GM10847 (cell line): ENCODE measurements around the gene KRT36.

Source experiments
- POLR2A ChIP-seq: IDR thresholded peaks from 2 replicates; pipeline ENCODE4 v1.6.1; 2011; ENCODE audit not compliant: insufficient read length; ENCODE audit errors: extremely low read depth

KRT36 gene

DNA sequence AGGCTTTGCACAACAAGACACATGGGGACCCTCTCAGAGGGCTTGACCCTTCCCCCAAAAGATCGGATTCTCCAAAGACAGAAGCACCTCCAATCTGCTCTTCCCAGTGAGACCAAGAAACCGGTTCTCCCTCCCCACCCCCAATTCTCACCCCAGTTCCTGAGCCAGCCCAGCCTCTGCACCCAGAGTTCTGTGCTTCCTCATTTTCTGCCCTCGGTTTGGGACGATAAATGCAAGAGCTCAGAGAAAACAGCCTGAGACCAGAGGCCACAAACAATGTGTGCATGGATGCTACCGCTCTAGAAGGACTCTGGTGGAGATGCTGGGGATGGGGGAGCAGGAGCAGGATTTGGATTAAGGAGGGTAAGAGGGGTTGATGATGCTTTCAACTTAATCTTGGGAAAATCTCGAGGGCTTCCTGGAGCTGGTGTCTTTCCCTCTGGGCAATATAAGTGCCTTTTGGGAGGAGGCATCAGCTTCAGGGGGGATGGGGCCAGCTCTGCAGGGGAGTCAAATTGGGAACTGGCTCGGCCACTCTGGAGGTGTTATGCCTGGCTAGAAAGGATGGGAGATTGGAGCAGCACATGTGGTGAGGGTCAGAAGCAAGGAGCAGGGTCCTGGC lies 22.9 kb upstream of the KRT36 start:
- TF ChIP-seq POLR2A: no peak

DNA sequence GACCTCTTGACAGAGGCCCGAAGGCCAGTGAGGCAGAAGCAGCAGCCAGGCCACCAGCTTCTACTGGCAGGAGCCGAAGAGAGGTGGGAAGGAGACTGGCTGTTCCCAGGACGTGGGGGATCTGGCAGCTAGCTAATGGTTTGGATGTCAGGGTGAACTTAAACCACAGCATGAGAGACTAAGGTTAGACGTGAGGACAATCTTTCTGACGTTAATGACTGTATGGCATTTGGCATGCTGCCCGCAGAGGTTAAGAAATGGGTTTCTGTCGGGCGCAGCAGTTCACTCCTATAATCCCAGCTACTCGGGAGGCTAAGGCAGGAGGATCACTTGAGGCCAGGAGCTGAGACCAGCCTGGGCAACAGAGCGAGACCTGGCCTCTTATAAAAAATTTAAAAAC lies 22.0 kb upstream of the KRT36 start:
- no peak for TF ChIP-seq POLR2A

DNA sequence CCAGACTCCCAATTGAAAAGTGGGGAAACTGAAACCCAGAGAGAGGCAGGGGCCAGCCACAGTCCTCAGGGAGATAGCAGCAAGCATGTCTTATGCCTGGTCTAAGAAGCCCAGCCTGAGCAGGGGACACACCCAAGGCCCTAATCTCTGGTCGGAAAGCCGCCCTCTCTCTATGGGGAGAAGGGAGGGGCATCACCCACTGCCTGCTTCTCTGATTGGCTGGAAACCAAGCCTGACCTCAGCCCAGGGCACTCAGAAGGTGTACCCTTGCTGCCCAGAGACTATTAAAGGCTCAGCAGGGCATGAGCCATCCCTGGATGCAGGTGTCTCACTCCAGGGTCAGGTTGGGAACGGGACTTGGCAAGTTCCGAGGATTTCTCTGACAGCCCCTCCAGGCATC lies 21.4 kb upstream of the KRT36 start:
- no peak for TF ChIP-seq POLR2A

DNA sequence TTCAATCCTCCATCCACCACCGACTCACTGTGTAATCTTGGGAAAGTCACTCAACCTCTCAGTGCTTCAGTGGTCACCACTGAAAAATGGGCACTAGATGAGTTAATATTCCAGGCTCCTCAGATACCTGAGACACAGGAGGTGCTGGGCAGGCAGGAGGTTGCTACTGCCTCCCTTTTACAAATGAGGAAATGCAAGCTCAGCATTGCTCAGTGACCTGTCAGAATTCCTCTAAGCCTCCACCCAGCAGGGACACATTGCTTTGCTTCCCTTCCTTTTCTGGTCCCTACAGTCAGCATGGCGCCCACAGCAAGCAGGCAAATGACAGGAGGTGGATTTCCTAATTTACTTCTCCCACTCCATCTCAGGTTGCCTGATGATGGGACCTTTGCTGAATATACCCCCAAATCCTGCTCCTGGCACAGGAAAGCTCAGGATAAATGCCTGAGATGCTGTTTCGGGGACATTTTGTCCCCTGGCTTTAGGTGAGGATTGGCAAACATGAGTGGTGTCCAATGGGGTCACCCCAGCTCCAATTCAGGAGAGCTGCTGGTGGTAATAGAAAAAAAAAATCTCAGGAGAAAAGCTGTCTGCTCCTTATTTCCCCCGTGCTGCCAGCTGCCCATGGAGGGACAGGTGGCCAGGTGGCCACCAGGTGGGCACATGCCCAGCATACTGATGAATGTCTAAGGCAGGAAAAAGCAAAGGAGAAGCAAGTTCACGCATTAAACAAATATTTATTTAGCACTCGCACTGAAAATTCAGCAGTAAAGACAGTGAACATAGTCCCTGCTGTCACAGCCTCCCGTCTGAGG lies 20.7 kb upstream of the KRT36 start:
- TF ChIP-seq POLR2A: no peak

DNA sequence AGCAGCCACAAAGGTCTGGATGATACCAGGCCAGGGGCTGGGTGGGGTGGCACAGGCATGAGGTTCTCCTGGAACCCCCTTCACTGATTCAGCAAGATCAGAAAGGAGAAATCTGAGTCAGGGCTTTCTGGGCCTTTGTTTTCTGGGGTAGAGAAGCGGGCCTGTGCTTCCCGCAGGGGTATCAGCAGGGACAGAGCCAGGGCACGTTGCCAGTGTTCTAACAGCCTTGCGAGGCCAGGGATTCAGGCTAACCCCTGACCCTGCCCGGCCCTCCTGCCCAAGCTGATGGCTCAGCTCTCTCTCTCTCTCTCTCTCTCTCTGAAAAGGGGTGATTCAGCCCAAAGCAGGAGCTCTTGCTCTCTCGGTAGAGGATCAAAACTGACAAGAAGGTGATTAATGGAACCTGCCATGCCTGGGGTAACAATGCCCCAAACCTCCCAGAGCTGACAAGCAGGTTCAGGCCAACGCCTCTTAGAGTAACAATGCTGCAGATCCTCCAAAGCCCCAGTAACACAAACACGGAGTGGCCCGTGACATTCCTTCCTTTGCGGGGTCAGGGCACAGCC lies 17.7 kb upstream of the KRT36 start:
- TF ChIP-seq POLR2A: no peak

DNA sequence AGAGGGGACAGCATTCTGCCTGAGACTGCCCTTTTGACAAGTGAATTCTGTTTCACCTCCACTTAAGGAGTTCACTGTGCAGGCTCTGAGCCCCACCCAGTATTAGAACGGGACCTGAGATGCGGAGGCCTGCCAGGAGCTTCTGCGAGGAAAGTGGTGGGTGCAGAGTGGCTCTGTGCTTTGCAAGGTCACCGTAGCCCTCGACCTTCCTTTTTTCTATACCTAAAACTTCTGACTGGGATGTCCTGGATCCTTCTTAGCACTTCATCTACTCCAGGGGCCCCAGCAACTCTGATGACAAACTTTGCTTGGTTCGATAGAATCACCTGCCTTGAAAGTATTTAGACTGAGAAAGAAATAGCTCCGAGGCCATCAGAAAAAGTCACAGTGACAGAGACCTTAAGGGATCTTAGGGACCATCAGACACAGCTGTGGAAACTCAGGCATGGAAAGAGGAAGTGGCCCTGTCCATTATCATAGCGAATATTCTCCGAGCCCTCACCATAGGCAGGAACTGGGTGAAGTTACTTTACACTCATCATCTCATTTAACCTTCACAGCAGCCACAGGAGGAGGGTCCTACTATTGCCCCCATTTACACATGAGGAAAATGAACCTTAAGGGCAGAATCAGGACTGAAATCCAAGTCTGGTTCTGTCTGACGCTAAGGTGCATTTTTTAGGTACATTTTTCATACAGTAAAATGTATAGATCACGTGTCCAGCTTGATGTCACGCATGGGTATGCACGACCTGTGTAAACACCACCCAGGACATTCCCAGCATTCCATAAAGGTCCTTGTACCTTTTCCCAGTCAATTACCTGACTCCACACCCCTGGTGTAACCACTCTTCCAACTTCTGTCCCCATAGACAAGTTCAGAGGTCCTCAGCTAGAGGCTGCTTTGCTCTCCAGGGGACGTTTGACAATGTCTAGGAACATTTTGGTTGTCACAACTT lies 16.4 kb upstream of the KRT36 start:
- no peak for TF ChIP-seq POLR2A

DNA sequence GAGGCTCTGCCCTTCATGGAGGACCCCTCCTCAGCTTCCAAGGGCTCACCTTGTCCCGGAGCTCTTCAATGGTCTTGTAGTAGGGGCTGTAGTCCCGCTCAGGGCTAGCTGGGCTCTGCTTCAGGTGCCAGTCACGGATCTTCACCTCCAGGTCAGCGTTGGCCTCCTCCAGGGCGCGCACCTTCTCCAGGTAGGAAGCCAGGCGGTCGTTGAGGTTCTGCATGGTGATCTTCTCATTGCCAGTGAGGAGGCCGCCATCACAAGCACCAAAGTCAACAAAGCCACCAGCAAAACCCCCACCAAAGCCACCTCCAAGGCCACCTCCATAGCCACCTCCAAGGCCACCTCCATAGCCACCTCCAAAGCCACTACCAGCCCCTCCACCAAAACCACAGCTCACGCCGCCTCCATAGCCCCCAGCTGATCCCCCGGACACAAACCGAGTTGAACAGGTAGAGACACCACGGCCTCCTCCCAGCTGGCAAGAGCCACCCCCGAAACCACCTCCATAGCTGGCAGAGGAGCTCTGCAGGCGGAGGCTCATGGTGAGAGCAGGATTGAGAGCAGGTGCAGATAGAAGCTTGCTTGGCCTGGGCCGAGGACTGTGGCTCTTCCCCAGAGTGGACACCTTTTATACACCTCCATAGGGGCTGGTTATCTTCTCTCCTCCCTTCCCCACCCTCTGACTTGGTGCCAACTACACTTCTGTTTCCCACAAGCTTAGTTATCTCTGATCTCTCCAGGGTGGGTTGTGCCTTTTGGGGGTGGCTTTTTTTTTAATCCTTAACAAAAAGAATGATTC lies 15.5 kb upstream of the KRT36 start, which contains the start of gene KRT13:
KRT13 (minus strand) TSS at position 606 of the 802 bp plus-strand sequence; CDS start at position 544, 62 bp downstream.
- no peak for TF ChIP-seq POLR2A

DNA sequence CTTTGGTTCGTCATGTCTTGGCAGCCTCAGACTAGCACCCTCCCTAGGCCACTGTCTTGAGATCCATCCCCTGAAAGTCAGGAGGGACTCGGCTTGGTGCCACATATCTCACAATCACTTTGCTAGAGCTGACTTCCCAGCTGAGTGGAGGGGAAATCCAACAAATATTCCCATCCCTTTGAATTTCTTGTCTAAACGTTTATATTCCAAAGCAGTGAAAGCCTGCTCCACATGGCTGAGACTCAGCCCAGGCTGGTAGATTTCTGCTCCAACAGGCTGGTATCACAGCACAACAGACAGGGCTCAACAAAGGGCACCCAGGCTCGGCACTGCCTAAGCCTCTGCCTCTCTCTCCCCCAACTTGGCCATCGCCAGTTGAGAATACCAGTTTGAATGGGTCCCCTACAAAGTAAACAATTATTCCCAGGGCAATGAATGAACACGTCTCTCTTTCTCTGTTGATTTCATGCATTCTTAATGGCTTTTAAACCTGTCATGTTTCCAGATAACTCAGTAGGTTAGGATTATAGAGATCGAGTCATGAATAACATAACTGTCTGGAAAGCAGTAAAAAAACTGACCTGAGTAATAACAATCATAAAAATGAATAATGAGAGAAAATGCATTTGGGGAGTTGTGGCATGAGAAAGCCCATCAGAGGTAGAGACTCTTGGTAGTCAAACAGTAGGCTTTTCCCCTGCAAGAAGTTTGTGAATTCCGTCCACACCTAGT lies 14.7 kb upstream of the KRT36 start:
- no peak for TF ChIP-seq POLR2A

DNA sequence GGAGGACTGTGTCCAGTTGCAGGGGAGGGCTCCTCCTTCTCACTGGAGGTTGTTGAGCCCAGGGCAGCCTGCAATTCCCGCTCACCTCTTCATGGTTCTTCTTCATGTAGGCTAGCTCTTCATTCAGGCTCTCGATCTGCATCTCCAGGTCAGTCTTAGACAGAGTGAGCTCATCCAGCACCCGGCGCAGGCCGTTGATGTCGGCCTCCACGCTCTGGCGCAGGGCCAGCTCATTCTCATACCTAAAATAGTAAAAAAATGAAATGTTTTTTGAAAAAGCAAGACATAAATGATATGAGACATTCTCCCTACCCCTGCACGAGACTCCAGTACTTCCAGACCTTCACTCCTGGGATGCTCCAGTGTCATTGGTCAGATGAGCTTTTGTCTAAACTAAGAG lies 13.5 kb upstream of the KRT36 start:
- TF ChIP-seq POLR2A: no peak

DNA sequence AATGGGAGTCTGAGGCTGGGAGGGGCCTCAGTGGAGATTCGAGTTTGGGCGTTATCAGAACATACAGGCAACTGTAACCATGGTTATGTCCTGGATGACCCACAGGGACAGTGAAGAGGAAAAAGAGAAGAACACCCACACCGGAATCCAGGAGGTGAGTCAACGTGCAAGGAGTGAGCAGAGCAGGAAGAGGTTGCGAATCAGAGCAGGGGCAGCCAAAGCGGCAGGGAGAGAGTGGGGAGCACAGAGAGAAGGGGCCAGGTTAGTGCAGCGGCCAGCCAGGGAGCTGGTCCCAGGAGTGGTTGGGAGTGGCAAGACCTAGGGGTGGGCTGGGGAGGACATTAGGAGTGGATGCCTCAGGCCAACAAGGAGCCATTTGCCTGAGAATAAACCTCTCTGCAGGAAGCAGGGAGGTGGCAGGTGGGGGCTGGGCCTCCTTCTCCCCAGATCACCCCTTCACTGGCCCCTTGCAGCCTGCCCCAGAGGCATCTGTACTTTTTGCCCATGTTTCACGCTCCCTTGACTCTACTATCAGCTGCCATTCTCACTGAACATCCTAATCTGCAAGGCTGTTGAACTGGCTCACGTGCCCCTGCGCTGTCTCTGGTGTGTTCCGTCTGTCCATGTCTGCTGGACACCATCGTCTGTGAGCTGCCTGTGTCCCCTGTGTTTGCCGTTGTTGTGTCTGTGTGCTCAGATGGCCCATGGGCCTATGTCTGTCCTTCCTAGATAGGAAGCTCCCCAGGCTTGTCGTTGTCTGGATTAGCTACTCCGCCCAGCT lies 10.6 kb upstream of the KRT36 start:
- no peak for TF ChIP-seq POLR2A

DNA sequence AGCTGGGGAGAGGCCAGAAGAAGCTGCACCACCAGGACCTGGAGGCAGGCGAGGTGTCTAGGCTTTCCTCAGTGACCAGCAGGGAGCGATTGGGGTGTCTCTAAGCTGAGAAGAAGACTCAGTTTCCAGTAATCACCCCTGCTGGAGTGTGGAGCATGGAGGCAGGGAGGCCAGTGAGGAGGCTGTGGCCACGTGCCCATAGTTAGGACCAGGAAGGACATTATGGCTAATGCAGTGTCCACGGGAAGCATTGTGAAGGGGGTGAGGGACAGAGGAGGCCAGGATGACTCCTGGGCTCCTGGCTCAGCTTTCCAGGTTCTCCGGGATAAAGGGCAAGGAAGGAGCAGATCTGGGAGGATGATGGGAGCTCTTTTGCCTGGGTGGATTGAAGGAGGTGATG lies 10.0 kb upstream of the KRT36 start:
- no peak for TF ChIP-seq POLR2A

DNA sequence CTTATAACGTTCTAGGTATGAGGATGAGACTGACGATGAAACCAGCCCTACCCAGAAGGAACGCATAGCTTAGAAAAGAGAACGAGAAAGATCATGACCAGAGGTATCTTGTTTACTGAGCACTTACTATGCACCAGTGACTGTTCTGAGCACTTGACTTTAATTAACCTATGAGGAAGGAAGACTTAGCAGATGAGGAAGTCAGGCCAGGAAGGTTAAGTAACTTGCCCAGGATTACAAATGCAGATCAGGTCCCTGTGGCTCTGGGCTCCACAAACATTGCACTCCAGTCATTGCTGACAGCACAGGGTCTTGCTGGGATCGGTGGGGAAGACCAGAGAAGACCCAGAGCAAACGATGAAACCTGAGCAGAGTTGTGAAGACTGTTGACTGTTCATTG lies 8.6 kb upstream of the KRT36 start:
- no peak for TF ChIP-seq POLR2A
